Stimulated activated CD4-positive, alpha-beta T cell treated with anti-CD3 and anti-CD28 coated beads, Interleukin-2, amount 100 ng/mL, for 48 hours (primary cell): ENCODE data around the gene LARP4B.
"Not testable (repeated sequence)": the region's sequence is repeated elsewhere in the genome, so short reads cannot be mapped to it uniquely, and the experiment has no call there.

Experiments used
- DNase-seq, 2 donors: peaks; one replicate each; pipeline ENCODE4 v3.0.0-alpha.2; 2020

The LARP4B gene

DNA sequence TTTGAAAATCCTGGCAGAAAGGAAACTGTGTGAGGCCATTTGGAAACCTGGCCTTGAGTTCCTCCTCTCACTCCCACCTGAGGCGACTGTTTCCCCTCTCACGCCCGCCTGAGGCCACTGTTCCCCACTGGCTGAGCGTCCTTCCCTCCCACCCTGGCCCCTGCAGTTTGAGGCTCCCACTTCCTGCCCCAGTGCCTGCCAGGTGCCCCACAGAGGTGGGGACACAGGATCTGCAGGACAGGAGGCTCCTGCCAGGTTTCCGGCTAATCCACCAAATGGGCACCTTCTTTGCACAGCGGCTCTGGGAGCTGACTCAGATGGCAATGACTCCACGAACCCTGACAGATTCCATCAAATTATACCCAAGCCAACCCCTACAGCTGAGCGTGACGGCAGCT is 24.3 kb upstream of the LARP4B start:
- no peak for DNase-seq

DNA sequence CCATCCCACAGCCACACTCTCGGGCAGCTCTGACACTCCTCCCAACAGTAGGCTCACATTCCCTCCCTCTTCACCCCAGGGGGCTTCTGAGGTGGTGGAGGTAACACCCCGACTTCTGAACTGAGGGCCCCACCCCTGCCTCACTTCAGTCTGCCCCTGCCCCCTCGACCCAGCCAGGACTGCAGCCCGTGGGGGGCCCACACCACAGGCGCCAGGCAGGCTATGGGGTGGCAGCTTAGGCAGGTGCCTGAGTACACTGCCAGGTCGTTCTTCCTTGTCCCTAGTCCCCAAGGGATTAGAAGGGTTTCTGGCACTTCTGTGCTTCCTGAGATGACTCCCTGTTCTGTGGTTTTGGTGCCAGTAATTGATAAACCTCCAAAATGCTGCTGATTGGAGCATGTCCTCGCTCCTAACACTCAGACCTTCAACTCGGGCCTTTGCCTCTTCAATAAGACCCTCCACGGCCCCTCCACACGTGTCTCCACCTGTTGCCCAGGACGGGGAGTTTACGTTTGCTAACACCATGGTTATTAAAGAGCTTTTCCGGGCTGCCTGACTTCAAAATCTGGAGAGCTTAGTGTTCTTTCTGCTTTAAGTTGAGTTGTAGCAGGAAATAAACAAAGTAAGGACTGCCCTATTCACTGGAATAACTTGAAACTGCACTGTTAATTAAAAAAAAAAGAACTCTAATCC is 23.8 kb upstream of the LARP4B start:
- no peak for DNase-seq

DNA sequence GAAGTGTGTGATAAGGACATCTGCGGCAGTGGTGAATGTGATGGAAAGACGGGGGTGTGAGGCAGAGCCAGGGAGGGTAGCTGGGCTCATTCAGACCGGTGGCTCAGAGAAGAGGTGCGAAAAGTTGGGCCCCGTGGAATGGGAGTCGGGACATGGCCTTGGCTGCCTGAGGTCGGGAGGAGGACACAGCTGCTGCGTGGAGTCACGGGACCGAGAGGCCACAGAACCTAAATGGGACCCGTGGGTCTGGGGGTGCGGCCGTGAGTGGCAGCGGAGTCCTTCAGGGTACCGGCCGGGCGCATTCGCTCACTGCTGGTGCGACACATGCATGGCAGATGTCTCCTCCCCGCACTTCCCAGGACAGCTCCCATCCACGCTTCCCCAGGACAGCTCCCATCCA is 22.9 kb upstream of the LARP4B start:
- DNase-seq = no peak

DNA sequence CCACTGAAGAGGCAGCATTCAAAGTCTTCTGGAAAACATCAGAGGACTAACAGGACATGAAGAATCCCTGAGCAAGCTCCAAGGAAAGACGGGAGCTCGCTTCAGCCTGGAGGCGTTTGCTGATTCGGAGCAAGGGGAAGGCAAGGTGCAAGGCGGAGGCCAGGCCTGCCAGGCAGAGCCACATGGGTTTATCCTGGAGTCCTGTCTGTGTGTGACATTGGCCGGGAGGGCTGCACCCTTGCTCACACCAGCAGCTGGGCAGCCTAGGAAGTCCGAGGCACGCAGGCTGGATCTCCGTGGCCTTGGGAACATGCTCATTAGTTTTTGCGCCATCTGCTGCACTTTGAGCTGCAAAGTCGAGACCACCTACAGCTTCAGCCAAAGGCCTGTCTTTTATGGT is 22.3 kb upstream of the LARP4B start:
- no peak for DNase-seq

DNA sequence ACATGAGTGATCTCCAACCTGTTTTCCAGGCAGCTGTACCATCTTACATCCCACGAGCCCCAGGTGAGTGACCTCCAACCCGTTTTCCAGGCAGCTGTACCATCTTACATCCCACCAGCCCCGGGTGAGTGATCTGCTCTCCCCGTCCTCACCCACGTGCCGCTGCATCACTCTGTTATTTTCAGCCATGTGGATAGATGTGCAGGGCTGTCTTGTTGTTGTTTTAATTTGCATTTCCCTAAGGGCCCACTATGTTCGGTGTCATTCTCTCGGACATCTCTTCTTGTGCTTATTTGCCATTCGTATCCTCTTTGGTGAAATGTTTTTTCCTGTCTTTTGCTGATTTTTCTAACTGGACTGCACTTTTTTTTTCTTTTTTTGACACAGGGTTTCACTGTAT is 17.9 kb upstream of the LARP4B start:
- DNase-seq = no peak

DNA sequence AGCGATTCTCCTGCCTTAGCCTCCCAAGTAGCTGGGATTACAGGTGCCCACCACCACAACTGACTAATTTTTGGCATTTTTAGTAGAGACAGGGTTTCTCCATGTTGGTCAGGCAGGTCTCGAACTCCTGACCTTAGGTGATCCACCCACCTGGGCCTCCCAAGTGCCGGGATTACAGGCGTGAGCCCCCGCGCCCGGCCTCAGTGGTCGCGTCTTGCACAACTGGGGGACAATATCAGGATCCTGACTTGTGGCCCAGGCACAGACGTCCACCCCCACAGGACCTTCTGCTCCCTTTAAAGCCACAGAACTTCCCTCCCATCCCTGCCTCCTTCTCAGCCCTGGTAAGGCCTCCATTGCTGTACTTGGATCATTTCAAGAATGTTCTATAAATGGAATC is 16.8 kb upstream of the LARP4B start:
- no peak for DNase-seq

DNA sequence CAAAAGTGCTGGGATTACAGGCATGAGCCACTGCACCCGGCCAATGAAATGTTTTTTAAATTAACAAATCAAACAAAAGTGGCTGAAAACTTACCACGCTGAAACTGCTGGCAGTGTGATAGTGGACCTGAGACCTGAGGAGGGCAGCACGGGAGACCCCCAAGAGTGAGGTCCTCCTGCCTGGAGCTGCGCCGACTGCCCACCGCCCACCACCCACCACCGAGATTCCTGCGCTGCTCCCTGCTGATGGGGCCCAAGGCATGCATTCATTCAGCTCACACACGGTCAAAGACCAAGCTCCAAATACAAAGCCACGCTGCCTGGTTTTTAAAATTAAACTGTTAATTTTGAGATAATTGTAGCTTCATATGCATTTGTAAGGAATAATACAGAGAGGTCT is 16.4 kb upstream of the LARP4B start:
- DNase-seq = no peak

DNA sequence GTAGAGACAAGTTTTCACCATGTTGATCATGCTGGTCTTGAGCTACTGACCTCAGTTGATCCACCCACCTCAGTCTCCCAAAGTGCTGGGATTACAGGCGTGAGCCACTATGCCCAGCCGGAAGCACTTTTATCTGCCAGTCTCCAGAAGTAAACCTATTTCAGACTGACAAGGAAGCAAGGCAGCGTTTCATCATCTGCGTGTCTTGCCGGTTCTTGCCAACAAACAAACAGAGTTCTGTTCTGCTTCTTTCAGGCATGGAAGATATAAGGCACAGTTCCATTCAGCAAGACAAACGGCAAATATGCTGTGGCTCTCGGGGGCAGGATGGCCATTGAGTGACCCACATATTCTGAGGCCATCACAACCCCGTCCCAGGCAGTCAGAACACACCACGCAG is 15.5 kb upstream of the LARP4B start:
- no peak for DNase-seq

DNA sequence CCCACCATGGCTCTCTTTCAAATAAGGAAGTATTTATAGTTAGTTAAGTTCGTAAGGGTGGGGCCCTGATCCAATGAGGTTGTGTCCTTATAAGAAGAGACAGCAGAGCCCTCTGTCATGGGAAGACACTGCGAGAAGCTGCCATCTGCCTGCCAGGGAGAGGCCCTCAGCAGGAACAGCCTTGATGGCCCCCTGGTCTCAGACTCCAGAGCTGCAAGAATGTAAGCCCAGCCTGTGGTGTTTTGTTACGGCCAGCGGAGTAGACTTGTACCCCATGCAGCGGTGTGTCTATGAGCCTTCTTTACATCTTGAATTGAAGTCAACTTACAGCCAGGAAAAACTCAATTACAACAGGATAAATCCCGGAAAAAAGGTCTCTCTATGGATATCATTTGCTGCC is 14.3 kb upstream of the LARP4B start:
- DNase-seq = no peak

DNA sequence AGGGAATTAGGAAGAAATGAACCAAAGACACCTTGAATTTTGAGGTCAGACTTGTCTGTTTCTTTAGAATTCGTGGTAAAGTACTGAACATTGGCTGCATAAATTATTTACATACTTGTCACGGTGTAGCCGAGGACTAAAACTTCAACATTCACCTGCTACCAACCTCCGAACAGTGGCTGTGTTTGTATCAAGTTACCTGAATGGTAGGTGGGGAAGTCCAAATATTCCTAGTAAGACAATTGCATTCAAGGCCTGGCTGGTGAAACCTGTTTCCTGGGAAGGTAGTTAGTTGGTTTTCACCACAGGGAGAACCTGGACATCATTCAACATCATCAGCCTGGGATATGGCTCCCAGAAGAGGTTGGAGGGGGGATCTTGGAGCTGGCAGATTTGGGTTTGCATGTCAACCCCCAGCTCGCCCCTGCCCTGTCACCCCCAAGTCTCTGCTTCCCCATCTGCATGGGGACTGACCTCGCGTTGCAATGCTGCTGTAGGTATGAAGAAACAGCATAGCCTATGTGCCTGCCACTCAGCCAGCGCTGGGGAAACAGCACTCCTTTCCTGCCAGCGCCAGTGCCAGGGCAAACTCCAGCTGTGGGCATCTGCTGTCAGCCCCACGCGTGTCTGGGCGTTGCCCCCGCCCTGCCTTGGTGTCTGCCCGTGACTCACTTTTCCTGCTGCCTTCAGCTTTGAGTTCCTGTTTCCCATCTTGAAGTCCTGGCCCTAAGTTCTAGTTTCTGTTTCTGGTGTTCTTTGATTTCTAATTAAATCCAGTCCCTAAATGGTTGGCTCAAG is 12.7 kb upstream of the LARP4B start:
- DNase-seq = peak in 1 of 2 donors; percentile 7

DNA sequence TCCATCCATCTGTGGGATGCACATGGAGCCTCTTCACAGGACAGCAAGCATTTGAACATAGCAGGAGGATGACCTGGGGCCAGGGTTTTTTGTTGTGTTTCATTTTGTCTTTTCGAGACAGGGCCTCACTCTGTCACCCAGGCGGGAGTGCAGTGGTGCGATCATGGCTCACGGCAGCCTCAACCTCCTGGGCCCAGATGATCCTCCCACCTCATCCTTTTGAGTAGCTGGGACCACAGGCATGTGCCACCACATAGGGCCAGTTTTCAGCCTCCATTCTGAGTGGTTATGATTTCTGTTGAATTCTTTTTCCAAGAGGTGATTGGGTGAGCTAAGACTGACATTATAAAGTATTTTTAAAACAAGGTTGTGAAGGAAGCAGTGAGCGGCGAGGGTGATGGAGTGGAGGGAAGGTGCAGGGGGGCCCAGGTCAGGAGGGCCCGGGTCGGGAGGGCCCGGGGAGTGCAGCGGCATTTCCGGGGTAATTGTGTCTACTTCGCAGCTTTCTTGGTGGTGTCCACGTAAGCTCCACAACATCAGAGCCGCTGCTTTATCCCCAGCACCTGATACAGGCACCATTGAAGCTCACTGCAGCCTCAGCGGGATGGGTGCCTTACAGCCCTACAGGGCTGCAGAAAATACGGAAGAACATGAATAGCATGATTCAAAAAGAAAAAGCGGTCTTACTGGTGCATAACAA is 12.0 kb upstream of the LARP4B start:
- DNase-seq = no peak

DNA sequence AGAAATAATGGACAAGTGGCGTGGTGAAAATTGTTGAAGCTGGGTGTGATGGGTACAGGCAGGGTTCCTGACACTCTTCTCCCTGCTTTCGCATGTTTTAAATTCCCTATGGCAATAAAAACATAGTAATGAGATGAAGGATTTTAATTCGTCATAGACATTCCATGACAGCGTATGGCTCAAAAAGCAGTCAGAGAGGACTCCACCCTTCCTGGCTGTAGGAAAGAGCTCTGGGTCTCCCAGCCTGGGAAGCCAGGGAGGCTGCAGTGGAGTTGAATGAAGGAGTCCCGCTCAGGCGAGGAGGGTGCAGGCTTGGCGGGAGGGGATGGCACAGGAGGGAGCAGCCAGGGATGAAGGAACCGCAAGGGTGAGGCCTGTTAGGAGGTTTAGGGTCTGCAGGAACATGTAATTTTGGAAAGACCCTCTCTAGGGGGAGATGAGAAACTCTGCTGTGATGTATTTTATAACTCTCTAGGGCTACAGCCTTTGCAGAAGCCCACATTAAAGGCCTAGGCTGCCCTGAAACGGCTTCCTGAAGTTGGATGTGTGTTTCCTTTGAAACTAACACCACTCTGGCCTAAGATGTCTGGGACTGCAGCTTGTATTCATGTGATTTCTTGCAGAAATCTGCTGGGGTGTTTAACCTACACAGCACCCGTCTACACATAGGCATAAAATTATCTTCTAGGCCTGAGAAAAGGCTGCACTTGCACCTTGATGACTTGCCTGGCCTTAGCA is 7.6 kb upstream of the LARP4B start:
- DNase-seq = no peak

DNA sequence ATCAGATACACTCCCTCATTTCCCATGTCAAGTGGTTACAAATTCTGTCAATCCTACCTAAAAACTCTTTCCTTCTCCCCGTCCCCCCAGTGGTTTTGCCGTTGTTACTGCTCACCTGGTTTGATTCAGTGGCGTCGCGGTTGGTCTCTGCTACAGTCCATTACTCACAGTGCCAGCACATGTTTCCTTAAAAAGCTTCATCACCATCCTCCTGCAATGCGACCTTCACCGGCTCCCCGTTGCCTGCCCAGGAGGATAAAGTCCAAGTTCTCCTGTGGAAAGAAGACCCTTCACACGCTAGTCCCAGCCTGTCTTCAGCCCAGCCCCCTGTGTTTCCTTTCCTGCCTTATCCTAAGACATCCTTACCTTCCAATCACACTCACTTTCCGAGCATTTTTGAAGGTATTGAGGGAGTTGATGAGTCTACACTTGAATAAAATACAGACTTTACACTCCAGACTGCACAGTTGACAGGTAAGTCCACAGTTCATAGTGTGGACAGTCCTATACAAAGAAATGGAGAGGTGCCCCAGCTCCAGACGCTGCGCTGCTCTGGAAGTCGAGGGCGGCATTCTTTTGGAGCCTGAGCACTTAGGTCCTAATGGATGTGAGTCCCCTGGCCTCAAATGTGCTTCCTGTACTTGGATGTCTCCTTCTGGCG is 3.4 kb upstream of the LARP4B start:
- no peak for DNase-seq

DNA sequence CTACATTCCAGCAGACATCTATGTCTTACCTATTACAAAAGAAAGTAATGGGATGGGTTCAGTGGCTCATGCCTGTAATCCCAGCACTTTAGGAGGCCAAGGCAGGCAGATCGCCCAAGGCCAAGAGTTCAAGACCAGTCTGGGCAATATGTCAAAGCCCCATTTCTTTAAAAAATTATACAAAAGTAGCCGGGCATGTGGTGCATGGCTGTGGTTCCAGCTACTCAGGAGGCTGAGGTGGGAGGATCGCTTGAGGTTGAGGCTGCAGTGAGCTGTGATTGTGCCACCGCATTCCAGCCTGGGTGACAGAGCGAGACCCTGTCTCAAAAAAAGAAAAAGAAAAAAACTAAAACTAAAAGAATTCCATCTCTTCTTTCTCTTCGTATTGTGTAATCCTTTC is 2.7 kb upstream of the LARP4B start:
- not testable (repeated sequence) for DNase-seq

DNA sequence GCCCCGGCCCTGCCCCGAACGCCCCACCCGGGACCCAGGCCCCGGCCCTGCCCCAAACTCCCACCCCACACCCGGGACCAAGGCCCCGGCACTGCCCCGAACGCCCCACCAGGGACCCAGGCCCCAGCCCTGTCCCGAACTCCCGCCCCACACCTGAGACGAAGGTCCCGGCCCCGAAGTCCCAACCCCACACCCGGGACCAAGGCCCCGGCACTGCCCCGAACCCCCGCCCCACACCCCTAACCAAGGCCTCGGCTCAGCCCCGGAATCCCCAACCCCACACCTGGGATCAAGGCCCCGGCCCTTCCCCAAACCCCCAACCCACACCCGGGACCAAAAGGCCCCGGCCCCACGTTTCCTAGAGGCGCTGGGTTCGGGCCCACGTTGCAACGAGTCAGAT is 1.1 kb upstream of the LARP4B start:
- DNase-seq = no peak

DNA sequence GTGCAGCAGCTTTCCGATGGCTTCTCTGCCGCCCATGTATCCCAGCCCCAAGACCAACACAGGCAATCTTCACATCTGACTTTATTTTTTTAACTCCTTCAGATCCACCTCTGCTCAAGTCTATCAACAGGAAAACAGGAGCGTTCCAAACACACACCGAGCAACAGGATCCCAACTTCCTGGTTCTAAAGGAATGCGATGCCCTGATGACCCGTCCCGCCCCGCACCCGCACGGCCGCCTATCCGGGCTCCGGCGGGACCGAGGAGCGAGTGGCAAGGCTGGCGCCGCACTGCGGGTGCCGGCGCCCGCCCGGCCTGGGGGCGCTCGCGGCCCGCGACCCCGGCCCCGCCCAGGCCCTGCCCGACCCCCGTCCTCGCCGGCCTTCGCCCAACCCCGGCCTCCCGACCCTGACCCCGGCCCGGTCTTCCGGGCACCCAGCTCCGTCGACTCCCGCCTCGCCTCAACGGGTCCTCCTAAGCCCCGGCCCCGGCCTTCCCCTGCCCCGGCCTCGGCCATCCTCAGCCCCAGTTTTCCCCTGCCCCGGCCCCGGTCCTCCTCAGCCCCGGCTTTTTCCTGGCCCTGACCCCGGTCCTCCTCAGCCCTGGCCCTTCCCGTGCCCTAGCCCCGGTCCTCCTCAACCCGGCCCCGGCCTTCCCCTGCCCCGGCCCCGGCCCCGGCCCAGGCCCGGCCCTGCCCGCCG is 730 bp downstream of the LARP4B start:
- peak in 1 of 2 donors; percentile 11 for DNase-seq

DNA sequence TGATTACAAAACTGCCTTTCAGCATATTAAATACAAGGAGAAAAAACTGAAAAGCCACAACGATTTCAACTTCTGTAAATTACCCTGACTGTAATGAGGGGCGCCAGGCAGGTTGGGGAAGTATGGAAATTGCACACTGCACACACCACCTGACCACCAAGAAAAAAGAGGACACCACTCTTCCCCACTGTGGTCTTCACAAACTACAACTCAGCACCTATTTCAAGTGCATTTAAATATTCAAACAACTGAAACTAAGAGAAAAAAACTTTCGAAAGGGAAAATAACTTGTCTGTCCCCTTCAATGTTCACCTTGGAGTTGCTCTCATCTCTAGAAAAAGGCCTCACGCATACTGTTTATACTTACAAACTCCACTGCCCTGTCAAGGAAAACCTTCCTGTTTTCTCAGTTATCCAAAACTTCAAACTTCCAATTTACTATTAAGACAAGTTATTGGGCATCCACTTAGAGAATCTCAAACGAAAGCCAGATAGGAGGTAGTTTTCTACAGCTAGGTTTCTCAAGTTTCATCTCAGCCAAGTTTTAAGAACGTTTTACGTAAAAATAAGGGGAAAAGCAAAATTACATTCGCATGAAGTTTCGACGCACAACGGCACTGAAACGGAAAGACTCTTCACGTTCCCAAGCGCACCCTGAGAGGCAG is 1.4 kb downstream of the LARP4B start:
- peak in 1 of 2 donors; percentile 21 for DNase-seq

DNA sequence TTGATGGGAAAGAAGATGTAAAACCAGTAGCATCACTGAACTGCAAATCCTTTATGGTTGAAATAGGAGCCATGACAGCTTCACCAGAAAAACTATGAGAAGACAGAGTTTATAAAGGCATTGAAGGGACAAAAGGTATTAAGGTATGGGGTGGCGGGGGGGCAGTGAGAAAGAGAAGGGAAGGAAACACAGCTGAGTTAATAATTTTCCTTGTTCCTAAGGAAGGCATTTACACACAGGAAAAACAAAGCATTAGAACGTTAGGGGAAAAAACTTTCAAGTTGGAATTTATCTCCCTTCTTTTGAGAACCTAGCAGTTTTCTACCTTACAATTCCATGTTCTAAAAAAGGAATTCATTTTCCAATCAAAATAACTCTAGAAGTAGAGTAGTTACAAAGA is 4.4 kb downstream of the LARP4B start:
- no peak for DNase-seq

DNA sequence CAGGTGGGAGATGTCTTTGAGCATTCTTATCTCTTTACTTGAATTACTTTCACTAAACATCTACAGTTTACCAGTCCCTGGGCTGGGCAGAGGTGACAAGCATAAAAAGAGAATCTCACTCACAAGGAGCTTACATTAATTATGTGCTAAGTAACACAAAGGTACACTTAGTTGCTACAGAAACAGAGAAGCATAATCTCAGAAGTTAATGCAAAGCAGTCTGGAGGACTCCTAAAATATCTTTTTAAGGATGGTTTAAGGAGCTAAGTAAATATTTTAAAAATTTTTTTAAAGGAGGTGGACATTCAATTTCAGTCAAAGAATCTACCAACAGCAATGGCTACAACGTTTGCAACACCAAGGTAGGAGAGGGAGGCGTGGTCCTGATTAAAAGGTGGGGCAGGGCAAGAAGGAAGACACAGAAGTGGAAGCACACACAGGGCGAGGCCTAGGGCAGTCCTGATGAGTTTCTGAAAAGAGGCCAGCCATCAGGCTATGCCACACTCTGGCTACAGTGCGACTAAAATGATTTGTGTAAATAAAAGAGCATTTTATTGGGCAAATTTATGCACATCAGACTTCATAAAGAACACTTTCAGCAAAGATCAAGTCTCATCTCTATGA is 5.3 kb downstream of the LARP4B start:
- DNase-seq = no peak

DNA sequence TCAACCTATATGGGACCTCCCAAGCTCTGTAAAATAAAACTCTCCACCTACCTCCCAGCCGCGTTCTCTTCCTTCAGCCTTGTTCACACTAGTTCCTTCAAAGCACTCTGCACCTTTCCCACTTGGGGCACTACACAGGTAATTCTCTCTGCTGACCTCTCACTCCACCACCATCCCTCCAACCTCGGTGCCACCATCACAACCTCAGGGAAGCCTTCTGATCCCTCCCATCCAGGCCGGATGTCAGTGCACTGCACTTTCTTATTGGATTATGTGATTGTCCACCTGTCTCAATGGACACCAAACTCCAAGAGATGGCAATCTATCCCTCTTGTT is 7.0 kb downstream of the LARP4B start:
- no peak for DNase-seq

DNA sequence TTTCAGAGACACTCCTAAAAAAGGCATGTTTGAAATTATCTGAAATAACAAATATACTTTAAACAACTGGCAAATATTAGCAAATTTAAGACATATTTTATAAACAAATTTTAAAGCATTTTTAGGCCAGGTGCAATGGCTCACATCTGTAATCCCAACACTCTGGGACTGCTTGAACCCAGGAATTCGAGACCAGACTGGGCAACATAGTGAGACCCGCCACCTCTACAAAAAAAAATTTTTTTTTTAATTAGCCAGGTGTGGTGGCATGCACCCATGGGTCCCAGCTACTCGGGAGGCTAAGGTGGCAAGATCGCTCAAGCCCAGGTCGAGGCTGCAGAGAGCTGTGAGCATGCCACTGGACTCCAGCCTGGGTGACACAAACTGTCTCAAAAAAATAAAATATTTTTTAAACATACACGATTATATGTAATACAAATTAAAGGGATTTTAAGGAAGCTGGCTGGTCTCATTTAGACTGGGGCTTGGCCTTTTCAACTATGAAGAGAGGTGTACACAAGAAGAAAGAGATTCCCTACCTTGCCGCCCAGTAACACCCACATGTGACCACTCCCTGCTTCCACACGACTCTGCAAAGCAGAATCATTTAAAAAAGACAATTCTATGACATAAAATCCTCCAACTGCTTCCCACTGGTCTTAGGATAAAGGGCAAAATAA is 7.5 kb downstream of the LARP4B start:
- DNase-seq = no peak
